GM23338 (cell line): Measurements from ENCODE around the gene WDR20. TPM values are rescaled to one million over a fixed set of nuclear protein-coding genes. Genes with fewer than 3 reads are reported as not detected.

Experiments used
- ATAC-seq: fragments of 200-7000 bp; cut with Tn5 transposase; 3 replicates; pipeline ENCODE4 v1.9.1; 2020
- DNase-seq: peaks from one replicate; pipeline ENCODE4 v3.0.0-alpha.2; 2015; ENCODE audit warnings: low spot score
- H2AFZ ChIP-seq: fragments of 200-600 bp; sonication (generic); 2 replicates; pipeline ENCODE4 v1.8.0; 2016; ENCODE audit warnings: antibody characterized with exemption, mild to moderate bottlenecking, moderate library complexity
- H3F3A ChIP-seq: fragments of 200-600 bp; sonication (generic); replicated peaks from 2 replicates; pipeline ENCODE4 v1.8.0; 2017; ENCODE audit warnings: antibody characterized with exemption, mixed run types, low read depth
- H3K27ac ChIP-seq: fragments of 200-600 bp; sonication (generic); 2 replicates; pipeline ENCODE4 v1.6.1; 2016; ENCODE audit warnings: low read depth
- H3K27me3 ChIP-seq: fragments of 200-600 bp; sonication (generic); 2 replicates; pipeline ENCODE4 v1.8.0; 2016; ENCODE audit warnings: mild to moderate bottlenecking, mixed run types, moderate library complexity; ENCODE audit not compliant: insufficient read depth
- H3K36me3 ChIP-seq: fragments of 200-600 bp; sonication (generic); 2 replicates; pipeline ENCODE4 v1.8.0; 2016; ENCODE audit warnings: mild to moderate bottlenecking; ENCODE audit not compliant: insufficient read depth
- H3K4me1 ChIP-seq: fragments of 200-600 bp; sonication (generic); 2 replicates; pipeline ENCODE4 v1.8.0; 2016; ENCODE audit warnings: mild to moderate bottlenecking, moderate library complexity; ENCODE audit not compliant: insufficient read depth
- H3K4me2 ChIP-seq: fragments of 200-600 bp; sonication (generic); 2 replicates; pipeline ENCODE4 v1.7.1; 2017; ENCODE audit warnings: mixed run types
- H3K4me3 ChIP-seq: fragments of 200-600 bp; sonication (generic); 2 replicates; pipeline ENCODE4 v1.6.1; 2016; ENCODE audit warnings: mixed run types
- H3K79me2 ChIP-seq: fragments of 200-600 bp; sonication (generic); replicated peaks from 2 replicates; pipeline ENCODE4 v1.8.0; 2017; ENCODE audit warnings: mild to moderate bottlenecking; ENCODE audit not compliant: insufficient read depth
- H3K9me2 ChIP-seq: fragments of 200-600 bp; sonication (generic); 2 replicates; pipeline ENCODE4 v1.8.0; 2017; ENCODE audit not compliant: insufficient read depth
- H4K20me1 ChIP-seq: fragments of 200-600 bp; sonication (generic); replicated peaks from 2 replicates; pipeline ENCODE4 v1.8.0; 2017; ENCODE audit warnings: mild to moderate bottlenecking; ENCODE audit not compliant: insufficient read depth
- H3K27ac Mint-ChIP-seq: 2 replicates; pipeline ENCODE4 v1.8.0; 2020; ENCODE audit warnings: inconsistent platforms, mild to moderate bottlenecking, moderate library complexity, mixed read lengths
- H3K27me3 Mint-ChIP-seq: 3 replicates; pipeline ENCODE4 v1.8.0; 2022; ENCODE audit warnings: low read depth, mild to moderate bottlenecking, moderate library complexity, mixed read lengths, inconsistent platforms; ENCODE audit not compliant: insufficient read depth, poor library complexity
- H3K36me3 Mint-ChIP-seq: 3 replicates; pipeline ENCODE4 v1.8.0; 2021; ENCODE audit warnings: low read depth, mild to moderate bottlenecking, inconsistent platforms, moderate library complexity, mixed read lengths
- H3K4me1 Mint-ChIP-seq: 3 replicates; pipeline ENCODE4 v1.8.0; 2020; ENCODE audit warnings: mild to moderate bottlenecking, inconsistent platforms, mixed read lengths
- H3K4me3 Mint-ChIP-seq: 3 replicates; pipeline ENCODE4 v1.8.0; 2021; ENCODE audit warnings: moderate library complexity, mild to moderate bottlenecking, inconsistent platforms, mixed read lengths
- H3K9me3 Mint-ChIP-seq: 3 replicates; pipeline ENCODE4 v1.8.0; 2020; ENCODE audit warnings: moderate library complexity, mild to moderate bottlenecking, inconsistent platforms, mixed read lengths
- CREB1 ChIP-seq: fragments of 250-450 bp; sonication (Bioruptor Pico); IDR thresholded peaks from 2 replicates; pipeline ENCODE4 v1.5.0; 2020; ENCODE audit warnings: low read depth, mild to moderate bottlenecking, moderate library complexity
- NANOG ChIP-seq: IDR thresholded peaks from 2 replicates; pipeline ENCODE4 v1.6.1; 2016; ENCODE audit warnings: antibody characterized with exemption, borderline replicate concordance
- STAT1 ChIP-seq: IDR thresholded peaks from one replicate; pipeline ENCODE4 v1.6.1; 2016; ENCODE audit warnings: antibody characterized with exemption; ENCODE audit not compliant: unreplicated experiment
- polyA plus RNA-seq: library from polyadenylated mRNA; unstranded; fragments of >200 nt; fragmentation: Nextera tagmentation; extraction: Ambion mirVana; gene quantifications from 2 replicates; pipeline ENCODE4 v1.2.1, GENCODE V29; 2016
- total RNA-seq: library from RNA; depleted of rRNA; stranded (reverse); fragments of >200 nt; shearing (Covaris generic); gene quantifications from 2 replicates; pipeline ENCODE4 v1.2.3, GENCODE V29; 2014
- TF ChIP-seq, protein P1 (sequence below): fragments of 250-450 bp; sonication (Bioruptor Pico); IDR thresholded peaks from 2 replicates; pipeline ENCODE4 v1.5.0; 2020; ENCODE audit warnings: mild to moderate bottlenecking, moderate library complexity
- TF ChIP-seq, protein P2 (sequence below): IDR thresholded peaks from 2 replicates; pipeline ENCODE4 v1.6.1; 2016; ENCODE audit warnings: antibody characterized with exemption

The WDR20 gene
- total and polyA plus RNA-seq, 2 experiments from 2014 or later = 17.9 to 21.0 TPM

DNA sequence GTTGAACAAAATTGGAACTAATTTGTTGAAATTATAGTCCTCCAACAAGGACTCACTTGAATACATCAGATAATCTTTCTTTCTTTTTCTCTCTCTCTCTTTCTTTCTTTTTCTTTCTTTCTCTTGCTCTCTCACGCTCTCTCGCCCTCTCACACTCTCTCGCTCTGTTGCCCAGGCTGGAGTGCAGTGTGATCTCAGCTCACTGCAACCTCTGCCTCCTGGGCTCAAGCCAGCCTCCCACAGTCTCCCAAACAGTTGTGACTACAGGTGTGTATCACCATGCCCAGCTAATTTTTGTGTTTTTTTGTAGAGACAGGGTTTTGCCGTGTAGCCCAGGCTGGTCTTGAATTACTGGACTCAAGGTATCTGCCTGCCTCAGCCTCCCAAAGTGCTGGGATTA lies 22.8 kb downstream of the WDR20 start:
- Histone ChIP-seq H3K27ac (0 out of 2 replicates have a peak overlapping the region, but pooled peaks have one; percentile 32), H4K20me1 (peaks cover 65% of the 10 kb centered on the region), H3K4me2 (no peak overlapping the region), H3F3A (0 out of 2 replicates have a peak, but pooled peaks cover 3% of the 10 kb centered on the region), H2AFZ (no peak overlapping the region), H3K27me3 (no peaks in the 10 kb centered on the region), H3K79me2 (peaks cover 94% of the 10 kb centered on the region), H3K4me3 (no peak overlapping the region), H3K36me3 (no peaks in the 10 kb centered on the region), H3K9me2 (no peaks in the 10 kb centered on the region), H3K4me1 (no peaks in the 10 kb centered on the region)
- no peak for DNase-seq
- peaks cover 4% of the 10 kb centered on the region; the same call in 1 of the 3 replicates for H3K4me1 Mint-ChIP-seq
- H3K9me3 Mint-ChIP-seq = no peaks in the 10 kb centered on the region
- H3K27ac Mint-ChIP-seq = no peak overlapping the region
- TF ChIP-seq, protein P1, sequence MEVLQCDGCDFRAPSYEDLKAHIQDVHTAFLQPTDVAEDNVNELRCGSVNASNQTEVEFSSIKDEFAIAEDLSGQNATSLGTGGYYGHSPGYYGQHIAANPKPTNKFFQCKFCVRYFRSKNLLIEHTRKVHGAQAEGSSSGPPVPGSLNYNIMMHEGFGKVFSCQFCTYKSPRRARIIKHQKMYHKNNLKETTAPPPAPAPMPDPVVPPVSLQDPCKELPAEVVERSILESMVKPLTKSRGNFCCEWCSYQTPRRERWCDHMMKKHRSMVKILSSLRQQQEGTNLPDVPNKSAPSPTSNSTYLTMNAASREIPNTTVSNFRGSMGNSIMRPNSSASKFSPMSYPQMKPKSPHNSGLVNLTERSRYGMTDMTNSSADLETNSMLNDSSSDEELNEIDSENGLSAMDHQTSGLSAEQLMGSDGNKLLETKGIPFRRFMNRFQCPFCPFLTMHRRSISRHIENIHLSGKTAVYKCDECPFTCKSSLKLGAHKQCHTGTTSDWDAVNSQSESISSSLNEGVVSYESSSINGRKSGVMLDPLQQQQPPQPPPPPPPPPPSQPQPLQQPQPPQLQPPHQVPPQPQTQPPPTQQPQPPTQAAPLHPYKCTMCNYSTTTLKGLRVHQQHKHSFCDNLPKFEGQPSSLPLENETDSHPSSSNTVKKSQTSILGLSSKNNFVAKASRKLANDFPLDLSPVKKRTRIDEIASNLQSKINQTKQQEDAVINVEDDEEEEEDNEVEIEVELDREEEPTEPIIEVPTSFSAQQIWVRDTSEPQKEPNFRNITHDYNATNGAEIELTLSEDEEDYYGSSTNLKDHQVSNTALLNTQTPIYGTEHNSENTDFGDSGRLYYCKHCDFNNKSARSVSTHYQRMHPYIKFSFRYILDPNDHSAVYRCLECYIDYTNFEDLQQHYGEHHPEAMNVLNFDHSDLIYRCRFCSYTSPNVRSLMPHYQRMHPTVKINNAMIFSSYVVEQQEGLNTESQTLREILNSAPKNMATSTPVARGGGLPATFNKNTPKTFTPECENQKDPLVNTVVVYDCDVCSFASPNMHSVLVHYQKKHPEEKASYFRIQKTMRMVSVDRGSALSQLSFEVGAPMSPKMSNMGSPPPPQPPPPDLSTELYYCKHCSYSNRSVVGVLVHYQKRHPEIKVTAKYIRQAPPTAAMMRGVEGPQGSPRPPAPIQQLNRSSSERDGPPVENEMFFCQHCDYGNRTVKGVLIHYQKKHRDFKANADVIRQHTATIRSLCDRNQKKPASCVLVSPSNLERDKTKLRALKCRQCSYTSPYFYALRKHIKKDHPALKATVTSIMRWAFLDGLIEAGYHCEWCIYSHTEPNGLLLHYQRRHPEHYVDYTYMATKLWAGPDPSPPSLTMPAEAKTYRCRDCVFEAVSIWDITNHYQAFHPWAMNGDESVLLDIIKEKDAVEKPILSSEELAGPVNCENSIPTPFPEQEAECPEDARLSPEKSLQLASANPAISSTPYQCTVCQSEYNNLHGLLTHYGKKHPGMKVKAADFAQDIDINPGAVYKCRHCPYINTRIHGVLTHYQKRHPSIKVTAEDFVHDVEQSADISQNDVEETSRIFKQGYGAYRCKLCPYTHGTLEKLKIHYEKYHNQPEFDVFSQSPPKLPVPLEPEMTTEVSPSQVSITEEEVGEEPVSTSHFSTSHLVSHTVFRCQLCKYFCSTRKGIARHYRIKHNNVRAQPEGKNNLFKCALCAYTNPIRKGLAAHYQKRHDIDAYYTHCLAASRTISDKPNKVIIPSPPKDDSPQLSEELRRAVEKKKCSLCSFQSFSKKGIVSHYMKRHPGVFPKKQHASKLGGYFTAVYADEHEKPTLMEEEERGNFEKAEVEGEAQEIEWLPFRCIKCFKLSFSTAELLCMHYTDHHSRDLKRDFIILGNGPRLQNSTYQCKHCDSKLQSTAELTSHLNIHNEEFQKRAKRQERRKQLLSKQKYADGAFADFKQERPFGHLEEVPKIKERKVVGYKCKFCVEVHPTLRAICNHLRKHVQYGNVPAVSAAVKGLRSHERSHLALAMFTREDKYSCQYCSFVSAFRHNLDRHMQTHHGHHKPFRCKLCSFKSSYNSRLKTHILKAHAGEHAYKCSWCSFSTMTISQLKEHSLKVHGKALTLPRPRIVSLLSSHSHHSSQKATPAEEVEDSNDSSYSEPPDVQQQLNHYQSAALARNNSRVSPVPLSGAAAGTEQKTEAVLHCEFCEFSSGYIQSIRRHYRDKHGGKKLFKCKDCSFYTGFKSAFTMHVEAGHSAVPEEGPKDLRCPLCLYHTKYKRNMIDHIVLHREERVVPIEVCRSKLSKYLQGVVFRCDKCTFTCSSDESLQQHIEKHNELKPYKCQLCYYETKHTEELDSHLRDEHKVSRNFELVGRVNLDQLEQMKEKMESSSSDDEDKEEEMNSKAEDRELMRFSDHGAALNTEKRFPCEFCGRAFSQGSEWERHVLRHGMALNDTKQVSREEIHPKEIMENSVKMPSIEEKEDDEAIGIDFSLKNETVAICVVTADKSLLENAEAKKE (CRISPR knock-in tag) = no peak
- TF ChIP-seq STAT1 (no peak), CREB1 (CRISPR knock-in tag) (no peak), NANOG (no peak)
- TF ChIP-seq, protein P2, sequence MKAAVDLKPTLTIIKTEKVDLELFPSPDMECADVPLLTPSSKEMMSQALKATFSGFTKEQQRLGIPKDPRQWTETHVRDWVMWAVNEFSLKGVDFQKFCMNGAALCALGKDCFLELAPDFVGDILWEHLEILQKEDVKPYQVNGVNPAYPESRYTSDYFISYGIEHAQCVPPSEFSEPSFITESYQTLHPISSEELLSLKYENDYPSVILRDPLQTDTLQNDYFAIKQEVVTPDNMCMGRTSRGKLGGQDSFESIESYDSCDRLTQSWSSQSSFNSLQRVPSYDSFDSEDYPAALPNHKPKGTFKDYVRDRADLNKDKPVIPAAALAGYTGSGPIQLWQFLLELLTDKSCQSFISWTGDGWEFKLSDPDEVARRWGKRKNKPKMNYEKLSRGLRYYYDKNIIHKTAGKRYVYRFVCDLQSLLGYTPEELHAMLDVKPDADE = no peak
- peaks cover 5% of the 10 kb centered on the region for H3K27me3 Mint-ChIP-seq
- H3K36me3 Mint-ChIP-seq = no peaks in the 10 kb centered on the region; the same call in 2 of the 3 replicates
- ATAC-seq = no peak
- no peak overlapping the region for H3K4me3 Mint-ChIP-seq

DNA sequence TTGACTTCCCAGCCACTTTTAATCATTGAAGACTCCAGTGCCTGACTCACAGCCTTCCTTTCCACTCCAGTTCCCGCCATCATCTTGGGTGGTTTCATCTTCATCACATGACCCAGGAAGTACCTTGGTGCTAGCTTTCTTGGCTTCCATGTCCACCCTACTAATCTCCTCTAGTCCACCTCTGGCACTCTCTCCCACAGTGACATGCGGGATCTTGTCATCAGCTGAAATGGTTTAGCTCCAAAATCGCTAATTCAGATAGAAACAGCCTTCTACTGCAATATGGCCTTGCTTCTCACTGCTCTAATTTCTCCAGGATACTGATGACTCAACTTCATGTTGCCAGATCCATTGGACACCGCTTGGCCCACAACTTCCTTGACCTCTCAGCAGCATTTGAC lies 24.5 kb downstream of the WDR20 start:
- ATAC-seq (no peak), DNase-seq (no peak)
- Mint-ChIP-seq H3K36me3 (no peaks in the 10 kb centered on the region; the same call in 2 of the 3 replicates), H3K4me1 (peaks cover 11% of the 10 kb centered on the region), H3K27me3 (peaks cover 2% of the 10 kb centered on the region), H3K9me3 (no peaks in the 10 kb centered on the region), H3K27ac (no peak overlapping the region; the same call in 1 of the 2 replicates), H3K4me3 (no peak overlapping the region)
- Histone ChIP-seq H2AFZ (no peak overlapping the region), H3K36me3 (no peaks in the 10 kb centered on the region), H4K20me1 (peaks cover 72% of the 10 kb centered on the region), H3K4me1 (no peaks in the 10 kb centered on the region), H3K27ac (no peak overlapping the region), H3K9me2 (no peaks in the 10 kb centered on the region), H3K27me3 (no peaks in the 10 kb centered on the region), H3F3A (0 out of 2 replicates have a peak, but pooled peaks cover 3% of the 10 kb centered on the region), H3K4me2 (no peak overlapping the region), H3K79me2 (peaks cover 94% of the 10 kb centered on the region), H3K4me3 (no peak overlapping the region)
- TF ChIP-seq, protein P1 (CRISPR knock-in tag) = no peak
- TF ChIP-seq CREB1 (CRISPR knock-in tag) = no peak
